Measurements from ENCODE around the gene UNK.

DNA sequence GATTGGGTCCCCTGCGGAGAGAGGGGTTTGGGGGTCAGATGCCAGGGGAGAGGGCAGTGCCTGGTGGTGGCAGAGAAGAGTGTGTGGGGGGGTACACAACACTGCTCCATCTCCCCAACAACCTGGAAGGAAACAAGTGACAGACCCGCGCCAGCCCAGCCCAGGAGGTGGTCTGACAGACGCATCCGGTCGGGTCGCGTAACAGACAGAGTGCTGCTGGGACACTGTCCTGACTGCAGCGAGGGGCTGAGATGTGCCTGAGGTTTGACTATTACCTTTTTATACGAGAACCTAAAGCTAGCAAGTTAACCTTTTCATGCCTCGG lies 43.4 kb downstream of the UNK start:
- TF ChIP-seq, protein P1, sequence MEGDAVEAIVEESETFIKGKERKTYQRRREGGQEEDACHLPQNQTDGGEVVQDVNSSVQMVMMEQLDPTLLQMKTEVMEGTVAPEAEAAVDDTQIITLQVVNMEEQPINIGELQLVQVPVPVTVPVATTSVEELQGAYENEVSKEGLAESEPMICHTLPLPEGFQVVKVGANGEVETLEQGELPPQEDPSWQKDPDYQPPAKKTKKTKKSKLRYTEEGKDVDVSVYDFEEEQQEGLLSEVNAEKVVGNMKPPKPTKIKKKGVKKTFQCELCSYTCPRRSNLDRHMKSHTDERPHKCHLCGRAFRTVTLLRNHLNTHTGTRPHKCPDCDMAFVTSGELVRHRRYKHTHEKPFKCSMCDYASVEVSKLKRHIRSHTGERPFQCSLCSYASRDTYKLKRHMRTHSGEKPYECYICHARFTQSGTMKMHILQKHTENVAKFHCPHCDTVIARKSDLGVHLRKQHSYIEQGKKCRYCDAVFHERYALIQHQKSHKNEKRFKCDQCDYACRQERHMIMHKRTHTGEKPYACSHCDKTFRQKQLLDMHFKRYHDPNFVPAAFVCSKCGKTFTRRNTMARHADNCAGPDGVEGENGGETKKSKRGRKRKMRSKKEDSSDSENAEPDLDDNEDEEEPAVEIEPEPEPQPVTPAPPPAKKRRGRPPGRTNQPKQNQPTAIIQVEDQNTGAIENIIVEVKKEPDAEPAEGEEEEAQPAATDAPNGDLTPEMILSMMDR (conservative IDR thresholded peaks at IDR 0.05 in 1 of 2, IDR thresholded peaks at IDR 0.05 in 1 of 2; ENCODE audit: low read depth in 1 of 2, low read length in 2 of 2), result no peak
- no peak for TF ChIP-seq EZH2 (IDR thresholded peaks at IDR 0.05; ENCODE audit: low read length, missing control alignments)
